Karpas-422 (cell line): ENCODE results near the gene KRTAP25-1. TPM values are rescaled to one million over a fixed set of nuclear protein-coding genes. Genes with fewer than 3 reads are reported as not detected.

Source experiments
- DNase-seq: peaks from one replicate; pipeline ENCODE4 v3.0.0-alpha.2; 2015
- H2AFZ ChIP-seq: fragments of 200-600 bp; sonication (generic); 2 replicates; pipeline ENCODE4 v1.6.1; 2014; ENCODE audit warnings: antibody characterized with exemption, low read length, mixed read lengths
- H3K27ac ChIP-seq: fragments of 200-600 bp; sonication (generic); 2 replicates; pipeline ENCODE4 v1.5.1; 2014; ENCODE audit warnings: mild to moderate bottlenecking, low read length, moderate library complexity
- H3K27me3 ChIP-seq: fragments of 200-600 bp; sonication (generic); 2 replicates; pipeline ENCODE4 v1.6.1; 2014; ENCODE audit warnings: low read length, mixed read lengths
- H3K36me3 ChIP-seq: fragments of 200-600 bp; sonication (generic); 2 replicates; pipeline ENCODE4 v1.6.1; 2014; ENCODE audit warnings: low read length, mixed read lengths; ENCODE audit not compliant: insufficient read depth
- H3K4me1 ChIP-seq: fragments of 200-600 bp; sonication (generic); 2 replicates; pipeline ENCODE4 v1.6.1; 2014; ENCODE audit warnings: mild to moderate bottlenecking, low read length, mixed read lengths
- H3K4me2 ChIP-seq: fragments of 200-600 bp; sonication (generic); 2 replicates; pipeline ENCODE4 v1.6.1; 2014; ENCODE audit warnings: low read length, low read depth, mild to moderate bottlenecking; ENCODE audit not compliant: poor library complexity, severe bottlenecking
- H3K4me3 ChIP-seq: fragments of 200-600 bp; sonication (generic); 2 replicates; pipeline ENCODE4 v1.5.1; 2014; ENCODE audit warnings: mild to moderate bottlenecking, antibody characterized with exemption, low read length, mixed read lengths
- H3K79me2 ChIP-seq: fragments of 200-600 bp; sonication (generic); 2 replicates; pipeline ENCODE4 v1.6.1; 2014; ENCODE audit warnings: mild to moderate bottlenecking, low read length, mixed read lengths
- H3K9ac ChIP-seq: fragments of 200-600 bp; sonication (generic); 2 replicates; pipeline ENCODE4 v1.6.0; 2014; ENCODE audit warnings: low read length
- H3K9me2 ChIP-seq: fragments of 200-600 bp; sonication (generic), shearing (Covaris generic); replicated peaks from 2 replicates; pipeline ENCODE4 v1.6.0; 2014; ENCODE audit warnings: mild to moderate bottlenecking, low read length, moderate library complexity; ENCODE audit not compliant: insufficient read depth
- H3K9me3 ChIP-seq: fragments of 300-700, 200-600 bp; sonication (generic); 2 replicates; pipeline ENCODE4 v1.6.1; 2014; ENCODE audit warnings: low read length, mixed read lengths
- H4K20me1 ChIP-seq: fragments of 200-600 bp; sonication (generic); 2 replicates; pipeline ENCODE4 v1.6.1; 2014; ENCODE audit warnings: mild to moderate bottlenecking, antibody characterized with exemption, low read length, low read depth; ENCODE audit not compliant: insufficient read depth
- total RNA-seq: library from RNA; depleted of rRNA; stranded (reverse); fragments of >200 nt; shearing (Covaris generic); gene quantifications from 2 replicates; pipeline ENCODE4 v1.2.3, GENCODE V29; 2014; ENCODE audit warnings: low replicate concordance

Gene KRTAP25-1
- total RNA-seq, 1 experiment from 2014 or later = not detected

DNA sequence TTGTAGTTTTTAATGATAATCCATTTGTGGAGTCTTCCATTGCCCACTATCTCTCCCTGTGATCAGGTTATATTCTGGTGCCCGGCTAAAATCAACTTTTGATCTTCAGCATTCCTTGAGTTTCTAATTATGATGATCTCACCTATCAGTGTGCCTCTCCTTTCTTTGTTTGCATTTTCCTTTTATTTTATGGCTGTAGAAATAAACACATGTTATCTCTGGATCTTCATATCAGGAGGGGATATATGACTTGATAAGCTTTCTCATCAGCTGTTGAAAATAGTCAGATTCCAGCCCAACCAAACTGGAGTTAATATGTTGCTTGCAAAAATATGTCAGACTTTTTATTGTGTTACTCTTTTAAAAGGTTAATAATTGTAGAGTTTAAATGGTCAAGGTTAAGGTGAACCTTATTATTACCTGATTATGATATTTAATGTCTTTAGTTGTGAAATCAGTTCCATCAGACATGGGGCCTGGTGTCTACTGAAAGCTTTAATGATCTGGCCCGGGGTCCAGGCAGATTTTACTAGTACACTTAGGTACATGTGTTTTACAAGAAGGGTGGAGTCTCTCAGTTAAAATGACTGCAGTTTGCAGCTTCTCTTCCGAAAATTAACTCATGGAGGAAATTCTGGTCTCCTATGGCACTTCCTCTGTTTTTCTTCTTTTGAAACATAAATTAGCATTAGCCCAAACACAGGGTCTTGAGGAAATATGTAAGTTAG lies 19.3 kb downstream of the KRTAP25-1 start:
- Histone ChIP-seq H3K27ac (no peak overlapping the region), H2AFZ (no peak overlapping the region), H3K9me3 (no peaks in the 10 kb centered on the region), H3K4me3 (no peak overlapping the region), H3K4me2 (no peak overlapping the region), H3K27me3 (0 out of 2 replicates have a peak, but pooled peaks cover 2% of the 10 kb centered on the region), H3K79me2 (no peaks in the 10 kb centered on the region), H3K9me2 (no peaks in the 10 kb centered on the region), H3K36me3 (no peaks in the 10 kb centered on the region), H4K20me1 (no peaks in the 10 kb centered on the region), H3K9ac (no peak overlapping the region), H3K4me1 (no peaks in the 10 kb centered on the region)
- no peak for DNase-seq

DNA sequence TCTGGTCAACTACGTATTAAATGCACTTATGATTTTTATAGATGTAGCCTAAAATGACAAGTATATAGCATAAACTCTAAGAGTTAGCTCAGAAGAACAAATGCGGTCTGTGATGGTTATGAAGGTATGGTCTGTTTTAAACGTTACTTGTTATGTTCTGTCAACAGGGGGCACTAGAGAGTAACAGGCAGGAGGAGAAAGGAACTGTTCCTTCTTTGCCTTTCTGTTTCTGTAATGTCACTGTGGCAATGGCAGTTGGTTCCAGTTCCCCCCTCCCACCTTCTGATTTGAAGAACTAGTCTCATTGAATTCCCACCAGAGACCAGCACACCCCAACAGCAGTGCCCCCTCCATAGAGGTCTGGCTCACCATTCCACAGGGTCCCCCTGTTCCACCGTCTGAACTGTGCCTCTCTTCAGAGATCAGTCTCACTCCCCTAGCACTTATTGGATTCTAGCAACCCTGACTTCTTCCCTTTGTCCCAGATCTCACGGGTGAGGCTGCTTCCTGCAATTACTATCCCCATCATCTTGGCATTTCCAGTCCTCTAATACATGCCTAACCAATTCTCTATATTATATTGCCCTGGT lies 20.6 kb downstream of the KRTAP25-1 start:
- H3K9me3 ChIP-seq = no peaks in the 10 kb centered on the region
- no peak overlapping the region for H2AFZ ChIP-seq
- H3K79me2 ChIP-seq = no peaks in the 10 kb centered on the region
- no peak overlapping the region for H3K4me3 ChIP-seq
- H3K27me3 ChIP-seq = 0 out of 2 replicates have a peak, but pooled peaks cover 2% of the 10 kb centered on the region
- H3K36me3 ChIP-seq = no peaks in the 10 kb centered on the region
- no peaks in the 10 kb centered on the region for H4K20me1 ChIP-seq
- H3K4me2 ChIP-seq = no peak overlapping the region
- H3K4me1 ChIP-seq = no peaks in the 10 kb centered on the region
- no peak overlapping the region for H3K27ac ChIP-seq
- no peaks in the 10 kb centered on the region for H3K9me2 ChIP-seq
- no peak overlapping the region for H3K9ac ChIP-seq
- peak; percentile 74 for DNase-seq

DNA sequence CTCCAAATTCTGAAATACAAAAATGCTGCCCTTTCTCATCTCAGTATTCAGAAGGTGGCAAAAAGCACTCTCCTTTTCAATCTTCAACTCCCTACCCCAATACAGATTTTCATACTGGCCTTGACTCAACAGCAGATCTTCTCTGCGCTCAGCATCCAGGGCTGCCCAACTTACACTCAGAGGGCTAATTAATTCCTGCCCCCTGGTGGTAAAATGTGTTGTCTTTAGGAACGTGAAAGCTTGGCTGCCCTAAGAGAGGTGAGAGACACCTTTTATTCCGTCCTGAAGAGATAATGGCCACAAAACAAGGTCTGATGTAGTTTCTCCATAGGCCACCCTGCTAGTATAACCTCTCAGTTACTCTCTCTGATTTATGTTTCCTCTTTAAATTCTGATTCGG lies 31.5 kb downstream of the KRTAP25-1 start:
- H3K9ac ChIP-seq = no peak overlapping the region
- no peak overlapping the region for H3K27ac ChIP-seq
- H2AFZ ChIP-seq = no peak overlapping the region
- H3K79me2 ChIP-seq = no peaks in the 10 kb centered on the region
- H3K9me3 ChIP-seq = no peaks in the 10 kb centered on the region
- no peaks in the 10 kb centered on the region for H3K36me3 ChIP-seq
- H3K9me2 ChIP-seq = no peaks in the 10 kb centered on the region
- no peak overlapping the region for H3K4me2 ChIP-seq
- H3K27me3 ChIP-seq = no peaks in the 10 kb centered on the region; the same call in 1 of the 2 replicates
- DNase-seq = peak; percentile 77
- H4K20me1 ChIP-seq = no peaks in the 10 kb centered on the region
- H3K4me1 ChIP-seq = no peaks in the 10 kb centered on the region
- H3K4me3 ChIP-seq = no peak overlapping the region

DNA sequence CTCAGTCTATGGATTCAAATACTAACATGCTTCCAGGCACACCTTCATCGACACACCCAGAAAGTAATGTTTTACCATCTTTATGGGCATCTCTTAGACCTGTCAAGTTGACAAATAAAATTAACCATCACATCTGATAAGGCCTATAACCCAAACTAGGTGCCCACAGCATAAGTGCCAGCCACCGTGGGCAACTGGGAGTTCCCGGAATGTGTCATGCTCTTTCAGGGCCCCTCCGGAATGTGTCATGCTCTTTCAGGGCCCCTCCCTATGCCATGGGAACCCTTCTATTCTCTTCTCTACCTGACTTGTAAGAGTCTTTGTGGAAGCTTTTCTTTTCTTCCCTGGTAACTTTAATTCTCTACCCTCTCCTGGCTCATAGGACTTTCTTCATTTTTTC lies 33.2 kb downstream of the KRTAP25-1 start:
- H3K4me1 ChIP-seq = no peaks in the 10 kb centered on the region
- H2AFZ ChIP-seq = no peak overlapping the region
- H3K27ac ChIP-seq = no peak overlapping the region
- H3K9me3 ChIP-seq = no peaks in the 10 kb centered on the region
- H3K9me2 ChIP-seq = no peaks in the 10 kb centered on the region
- no peak for DNase-seq
- H3K9ac ChIP-seq = no peak overlapping the region
- H3K79me2 ChIP-seq = no peaks in the 10 kb centered on the region
- H3K27me3 ChIP-seq = no peaks in the 10 kb centered on the region; the same call in 1 of the 2 replicates
- H3K36me3 ChIP-seq = no peaks in the 10 kb centered on the region
- H4K20me1 ChIP-seq = no peaks in the 10 kb centered on the region
- H3K4me2 ChIP-seq = no peak overlapping the region
- no peak overlapping the region for H3K4me3 ChIP-seq

DNA sequence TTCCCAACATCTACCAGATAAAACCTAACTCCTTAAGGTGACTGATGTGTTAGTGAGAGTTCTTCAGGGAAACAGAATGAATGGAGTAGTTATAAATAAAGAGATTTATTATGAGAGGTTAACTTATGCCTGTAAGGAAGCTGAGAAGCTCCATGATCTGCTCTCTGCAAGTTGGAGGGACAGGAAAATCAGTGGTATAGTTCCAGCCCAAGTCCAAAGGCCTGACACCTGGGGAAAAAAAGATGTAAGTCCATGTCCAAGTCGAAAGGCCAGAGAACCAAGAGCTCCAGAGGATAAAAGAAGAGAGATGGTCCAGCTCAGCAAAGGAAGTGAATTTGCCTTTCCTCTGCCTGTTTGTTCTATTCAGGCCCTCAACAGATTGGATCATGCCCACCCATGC lies 33.6 kb downstream of the KRTAP25-1 start:
- Histone ChIP-seq H3K4me2 (no peak overlapping the region), H4K20me1 (no peaks in the 10 kb centered on the region), H3K36me3 (no peaks in the 10 kb centered on the region), H3K79me2 (no peaks in the 10 kb centered on the region), H3K9me3 (no peaks in the 10 kb centered on the region), H3K27ac (no peak overlapping the region), H3K27me3 (no peaks in the 10 kb centered on the region), H3K9me2 (no peaks in the 10 kb centered on the region), H2AFZ (no peak overlapping the region), H3K4me3 (no peak overlapping the region), H3K9ac (no peak overlapping the region), H3K4me1 (no peaks in the 10 kb centered on the region)
- no peak for DNase-seq

DNA sequence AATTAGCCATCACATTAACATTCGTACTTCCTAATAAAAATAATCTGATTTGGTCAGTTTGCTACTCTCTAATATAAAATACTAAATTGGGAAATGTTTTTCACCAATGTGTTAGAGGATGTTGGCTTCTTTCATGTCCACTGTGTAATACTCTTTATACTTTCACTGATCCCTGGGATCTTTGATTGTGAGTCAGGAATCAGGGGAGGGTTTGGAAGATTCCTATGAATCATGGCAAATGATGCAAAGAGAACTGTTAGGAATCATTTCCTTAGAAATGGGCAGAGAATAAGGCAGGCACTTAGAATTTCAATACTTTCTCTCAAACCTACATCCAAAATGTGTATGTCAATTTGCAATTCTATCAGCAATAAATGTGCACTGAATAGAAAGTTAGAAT lies 37.5 kb downstream of the KRTAP25-1 start:
- Histone ChIP-seq H3K79me2 (no peaks in the 10 kb centered on the region), H3K9ac (no peak overlapping the region), H4K20me1 (no peaks in the 10 kb centered on the region), H3K27me3 (no peaks in the 10 kb centered on the region), H3K9me2 (no peaks in the 10 kb centered on the region), H3K4me2 (no peak overlapping the region), H3K36me3 (no peaks in the 10 kb centered on the region), H3K9me3 (no peaks in the 10 kb centered on the region), H2AFZ (no peak overlapping the region), H3K27ac (no peak overlapping the region), H3K4me3 (no peak overlapping the region), H3K4me1 (no peaks in the 10 kb centered on the region)
- DNase-seq = no peak

DNA sequence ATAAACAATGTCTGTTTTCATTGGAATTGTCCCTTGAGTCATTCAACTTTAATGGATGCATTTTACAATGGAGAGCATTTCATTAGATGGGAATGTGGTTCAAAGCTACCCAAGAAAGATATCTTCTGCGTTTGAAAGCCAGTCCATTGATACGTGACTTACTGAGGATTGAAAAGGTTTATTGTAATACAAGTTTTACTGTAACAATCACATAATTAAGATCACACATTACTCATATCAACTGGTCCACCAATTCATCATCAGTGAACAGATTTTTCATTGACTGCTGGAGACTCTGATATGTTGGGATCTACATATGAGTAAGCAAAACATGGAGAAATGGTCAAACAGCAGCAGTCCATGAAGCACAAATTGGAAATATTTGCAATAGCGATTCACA lies 39.4 kb downstream of the KRTAP25-1 start:
- Histone ChIP-seq H3K9me3 (no peaks in the 10 kb centered on the region), H3K27ac (no peak overlapping the region), H3K9ac (no peak overlapping the region), H2AFZ (no peak overlapping the region), H3K79me2 (no peaks in the 10 kb centered on the region), H3K36me3 (no peaks in the 10 kb centered on the region), H3K4me3 (no peak overlapping the region), H3K9me2 (no peaks in the 10 kb centered on the region), H3K4me2 (no peak overlapping the region), H3K4me1 (no peaks in the 10 kb centered on the region), H4K20me1 (no peaks in the 10 kb centered on the region), H3K27me3 (no peaks in the 10 kb centered on the region)
- no peak for DNase-seq

DNA sequence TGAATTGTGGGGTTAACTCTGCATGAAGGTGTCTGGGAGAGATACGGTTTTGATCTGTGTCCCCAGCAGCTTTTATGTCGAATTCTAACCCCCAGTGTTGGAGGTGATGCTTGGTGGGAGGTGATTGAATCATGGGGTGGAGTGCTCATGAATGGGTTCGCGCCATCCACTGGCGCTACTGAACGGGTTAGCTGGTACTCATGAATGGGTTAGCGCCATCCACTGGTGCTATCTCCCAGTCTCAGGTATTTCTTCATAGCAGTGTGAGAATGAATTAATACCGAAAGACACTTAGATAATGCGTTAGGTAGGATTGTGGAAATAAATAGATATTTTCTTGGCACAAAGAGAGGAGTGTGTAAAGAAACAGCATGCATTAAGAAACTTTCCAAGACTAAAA lies 40.5 kb downstream of the KRTAP25-1 start:
- Histone ChIP-seq H3K9ac (no peak overlapping the region), H3K9me2 (no peaks in the 10 kb centered on the region), H3K4me3 (no peak overlapping the region), H3K4me2 (no peak overlapping the region), H3K9me3 (no peaks in the 10 kb centered on the region), H3K4me1 (no peaks in the 10 kb centered on the region), H2AFZ (no peak overlapping the region), H3K27me3 (no peaks in the 10 kb centered on the region), H3K27ac (no peak overlapping the region), H4K20me1 (no peaks in the 10 kb centered on the region), H3K36me3 (no peaks in the 10 kb centered on the region), H3K79me2 (no peaks in the 10 kb centered on the region)
- DNase-seq = no peak
